IMR-90 (cell line): ENCODE measurements around the gene TRAF3. TPM values are rescaled to one million over a fixed set of nuclear protein-coding genes. Genes with fewer than 3 reads are reported as not detected.

Experiments used
- ATAC-seq: fragments of 200-7000 bp; cut with Tn5 transposase; 2 replicates; pipeline ENCODE4 v1.9.1; 2020; ENCODE audit warnings: low read depth, mild to moderate bottlenecking, moderate library complexity
- BruUV-seq: library from RNA; stranded (reverse); fragments of 400-500 nt; replicated peaks from 2 replicates; lab custom pipeline; 2021; lab: Mats Ljungman, UMichigan
- CTCF ChIA-PET: fragments of 300-600 bp; formaldehyde crosslinking; extraction: SDS; loops from one replicate; lab custom pipeline; 2021; ENCODE audit warnings: antibody characterized with exemption; lab: Yijun Ruan, JAX
- POLR2A ChIA-PET: fragments of 300-600 bp; sonication (Branson Sonifier 250); formaldehyde crosslinking; loops from one replicate; lab custom pipeline; 2022; ENCODE audit warnings: antibody characterized with exemption; ENCODE audit not compliant: unreplicated experiment; lab: Charles Lee
- DNase-seq: peaks from one replicate; pipeline ENCODE4 v3.0.0; 2013
- H2AFZ ChIP-seq: replicated peaks from 2 replicates; pipeline ENCODE3; 2013; ENCODE audit warnings: low read length, mild to moderate bottlenecking; ENCODE audit not compliant: poor library complexity
- H2AK5ac ChIP-seq: 2 replicates; pipeline ENCODE4 v1.6.1; 2013; ENCODE audit warnings: low read depth, low read length, inconsistent platforms
- H2AK9ac ChIP-seq: replicated peaks from 2 replicates; pipeline ENCODE3; 2013; ENCODE audit warnings: mild to moderate bottlenecking, low read depth, low read length, moderate library complexity; ENCODE audit not compliant: poor library complexity
- H2BK120ac ChIP-seq: 2 replicates; pipeline ENCODE4 v1.6.1; 2013; ENCODE audit warnings: low read depth, low read length, inconsistent platforms
- H2BK15ac ChIP-seq: 3 replicates; pipeline ENCODE4 v1.6.1; 2013; ENCODE audit warnings: low read depth, low read length, inconsistent platforms
- H2BK20ac ChIP-seq: 2 replicates; pipeline ENCODE4 v1.6.1; 2013; ENCODE audit warnings: low read depth, mild to moderate bottlenecking, inconsistent platforms, low read length, moderate library complexity
- H2BK5ac ChIP-seq: 2 replicates; pipeline ENCODE4 v1.6.1; 2013; ENCODE audit warnings: mild to moderate bottlenecking, low read depth, low read length, inconsistent platforms; ENCODE audit not compliant: poor library complexity, severe bottlenecking
- H3K14ac ChIP-seq: replicated peaks from 2 replicates; pipeline ENCODE4 v1.6.1; 2013; ENCODE audit warnings: low read depth, low read length, inconsistent platforms
- H3K18ac ChIP-seq: 2 replicates; pipeline ENCODE4 v1.6.1; 2013; ENCODE audit warnings: low read depth, low read length, control low read depth
- H3K23ac ChIP-seq: 2 replicates; pipeline ENCODE4 v1.6.1; 2013; ENCODE audit warnings: low read depth, low read length, inconsistent platforms
- H3K27ac ChIP-seq: 2 replicates; pipeline ENCODE4 v1.5.1; 2013; ENCODE audit warnings: mild to moderate bottlenecking, control low read depth, low read length; ENCODE audit not compliant: insufficient read depth
- H3K27me3 ChIP-seq: 2 replicates; pipeline ENCODE4 v1.6.1; 2013; ENCODE audit warnings: low read length; ENCODE audit not compliant: control insufficient read depth, insufficient read depth
- H3K36me3 ChIP-seq: 2 replicates; pipeline ENCODE4 v1.6.1; 2013; ENCODE audit warnings: low read length, mixed read lengths; ENCODE audit not compliant: control insufficient read depth, insufficient read depth
- H3K4ac ChIP-seq: 2 replicates; pipeline ENCODE4 v1.6.1; 2013; ENCODE audit warnings: low read depth, low read length, inconsistent platforms
- H3K4me1 ChIP-seq: 2 replicates; pipeline ENCODE4 v1.6.1; 2013; ENCODE audit warnings: low read length, mixed read lengths; ENCODE audit not compliant: control insufficient read depth, insufficient read depth
- H3K4me2 ChIP-seq: 2 replicates; pipeline ENCODE4 v1.6.1; 2013; ENCODE audit warnings: low read depth, mild to moderate bottlenecking, control low read depth, low read length, moderate library complexity
- H3K4me3 ChIP-seq: 2 replicates; pipeline ENCODE4 v1.5.1; 2013; ENCODE audit warnings: low read depth, mild to moderate bottlenecking, control low read depth, low read length, moderate library complexity; ENCODE audit not compliant: insufficient read depth
- H3K56ac ChIP-seq: 2 replicates; pipeline ENCODE4 v1.6.1; 2013; ENCODE audit warnings: low read length, inconsistent platforms; ENCODE audit not compliant: insufficient read depth; ENCODE audit errors: extremely low read depth
- H3K79me1 ChIP-seq, 2 experiments: 2 replicates each; pipeline ENCODE4 v1.6.1; 2013; ENCODE audit warnings: low read length in 2 of 2, inconsistent platforms in 1 of 2, low read depth in 1 of 2
- H3K9ac ChIP-seq: 2 replicates; pipeline ENCODE4 v1.6.1; 2013; ENCODE audit warnings: low read depth, low read length, control low read depth
- H3K9me1 ChIP-seq: 2 replicates; pipeline ENCODE4 v1.6.1; 2013; ENCODE audit warnings: low read length, inconsistent platforms; ENCODE audit not compliant: insufficient read depth
- H3K9me3 ChIP-seq: 2 replicates; pipeline ENCODE4 v1.6.1; 2013; ENCODE audit warnings: low read length; ENCODE audit not compliant: control insufficient read depth, insufficient read depth
- H4K20me1 ChIP-seq: 2 replicates; pipeline ENCODE4 v1.6.1; 2013; ENCODE audit warnings: low read length, inconsistent platforms; ENCODE audit not compliant: insufficient read depth
- H4K5ac ChIP-seq: 2 replicates; pipeline ENCODE4 v1.6.1; 2013; ENCODE audit warnings: mild to moderate bottlenecking, low read depth, low read length, control low read depth
- H4K8ac ChIP-seq, 2 experiments: 2 replicates each; pipeline ENCODE4 v1.6.1; 2013; ENCODE audit warnings: low read depth in 2 of 2, low read length in 2 of 2, control low read depth in 1 of 2, inconsistent platforms in 1 of 2
- H4K91ac ChIP-seq: 2 replicates; pipeline ENCODE4 v1.6.1; 2013; ENCODE audit warnings: low read depth, low read length, inconsistent platforms; ENCODE audit not compliant: insufficient read depth
- BHLHE40 ChIP-seq: fragments of 150-350 bp; IDR thresholded peaks from 2 replicates; pipeline ENCODE4 v1.6.1; 2016; ENCODE audit warnings: mild to moderate bottlenecking, low read depth, low read length
- CHD1 ChIP-seq: IDR thresholded peaks from 2 replicates; pipeline ENCODE4 v1.6.1; 2012; ENCODE audit warnings: low read depth, low read length, improper control_type of control experiment
- ELK1 ChIP-seq: fragments of 150-350 bp; IDR thresholded peaks from 2 replicates; pipeline ENCODE4 v1.6.1; 2016; ENCODE audit warnings: low read depth, mild to moderate bottlenecking, low read length, moderate library complexity, borderline replicate concordance
- MAFK ChIP-seq: IDR thresholded peaks from 2 replicates; pipeline ENCODE4 v1.6.1; 2012; ENCODE audit warnings: low read depth, low read length, improper control_type of control experiment
- MXI1 ChIP-seq: IDR thresholded peaks from 2 replicates; pipeline ENCODE4 v1.6.1; 2012; ENCODE audit warnings: low read depth, mild to moderate bottlenecking, low read length, moderate library complexity, borderline replicate concordance
- NFE2L2 ChIP-seq: fragments of 150-350 bp; IDR thresholded peaks from 2 replicates; pipeline ENCODE4 v1.6.1; 2016; ENCODE audit warnings: low read depth, mild to moderate bottlenecking, low read length
- POLR2A ChIP-seq: IDR thresholded peaks from 2 replicates; pipeline ENCODE4 v1.6.1; 2012; ENCODE audit warnings: mild to moderate bottlenecking, low read depth, low read length
- WGBS, 2 experiments: methylation state at CpG; one replicate each; pipeline versions ENCODE4 v1.1.5 to v1.1.7; 2013; ENCODE audit warnings: missing lambda C conversion rate in 2 of 2; ENCODE audit not compliant: insufficient read length in 1 of 2; ENCODE audit errors: extremely low coverage in 2 of 2; 5-methylcytosine and 5-hydroxymethylcytosine counted together
- dilution Hi-C: fragments of 300-500 bp; cut with HindIII; formaldehyde crosslinking; loops from one replicate; pipeline ENCODE4 v1.14.3; 2018; ENCODE audit warnings: low sequenced_read_pairs; ENCODE audit not compliant: unreplicated experiment
- in situ Hi-C: fragments of 300-500 bp; cut with MboI; formaldehyde crosslinking; loops from 3 replicates; pipeline ENCODE4 v1.14.3; 2019; ENCODE audit warnings: low sequenced_read_pairs, inconsistent platforms, mixed read lengths
- intact Hi-C: fragments of 100-400 bp; cut with micrococcal nuclease; formaldehyde crosslinking; loops from 2 replicates; pipeline ENCODE4 v1.10.0; 2022
- polyA plus RNA-seq, 3 experiments: library from polyadenylated mRNA; depleted of rRNA; stranded (reverse); fragments of >200 nt; gene quantifications; 2 replicates each; pipeline ENCODE4 v1.2.3, GENCODE V29; 2012; ENCODE audit warnings: low replicate concordance in 1 of 3
- total RNA-seq: library from RNA; depleted of rRNA; stranded (reverse); fragments of >200 nt; gene quantifications from 2 replicates; pipeline ENCODE4 v1.2.3, GENCODE V29; 2012
- TF ChIP-seq, protein P1 (sequence below): conservative IDR thresholded peaks from 2 replicates; pipeline ENCODE4 v1.5.1; 2012; ENCODE audit warnings: mild to moderate bottlenecking, low read depth, low read length, improper control_type of control experiment

TRAF3 gene
- total and polyA plus RNA-seq, 2 of the 4 experiments (the other 2 are of a cell fraction) = 21.2 to 25.3 TPM

- TF ChIP-seq, protein P1, sequence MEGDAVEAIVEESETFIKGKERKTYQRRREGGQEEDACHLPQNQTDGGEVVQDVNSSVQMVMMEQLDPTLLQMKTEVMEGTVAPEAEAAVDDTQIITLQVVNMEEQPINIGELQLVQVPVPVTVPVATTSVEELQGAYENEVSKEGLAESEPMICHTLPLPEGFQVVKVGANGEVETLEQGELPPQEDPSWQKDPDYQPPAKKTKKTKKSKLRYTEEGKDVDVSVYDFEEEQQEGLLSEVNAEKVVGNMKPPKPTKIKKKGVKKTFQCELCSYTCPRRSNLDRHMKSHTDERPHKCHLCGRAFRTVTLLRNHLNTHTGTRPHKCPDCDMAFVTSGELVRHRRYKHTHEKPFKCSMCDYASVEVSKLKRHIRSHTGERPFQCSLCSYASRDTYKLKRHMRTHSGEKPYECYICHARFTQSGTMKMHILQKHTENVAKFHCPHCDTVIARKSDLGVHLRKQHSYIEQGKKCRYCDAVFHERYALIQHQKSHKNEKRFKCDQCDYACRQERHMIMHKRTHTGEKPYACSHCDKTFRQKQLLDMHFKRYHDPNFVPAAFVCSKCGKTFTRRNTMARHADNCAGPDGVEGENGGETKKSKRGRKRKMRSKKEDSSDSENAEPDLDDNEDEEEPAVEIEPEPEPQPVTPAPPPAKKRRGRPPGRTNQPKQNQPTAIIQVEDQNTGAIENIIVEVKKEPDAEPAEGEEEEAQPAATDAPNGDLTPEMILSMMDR = no peak
Measured at GRCh38 chr14:102849526-102850379, 72.5 kb downstream of the TRAF3 start (continued).

- Histone ChIP-seq H3K9me3 (no peaks in the 10 kb centered on the region), H2BK120ac (no peak overlapping the region), H2AK9ac (no peak overlapping the region), H2BK20ac (no peak overlapping the region), H4K5ac (no peak overlapping the region), H3K27ac (no peak overlapping the region), H4K20me1 (peaks cover 15% of the 10 kb centered on the region; the same call in 1 of the 2 replicates), H2AFZ (no peak overlapping the region), H3K4ac (no peak overlapping the region), H4K8ac (no peak overlapping the region), H3K18ac (no peak overlapping the region), H2BK5ac (no peak overlapping the region), H2BK15ac (no peak overlapping the region), H3K27me3 (no peaks in the 10 kb centered on the region), H3K56ac (no peak overlapping the region), H3K14ac (no peak overlapping the region), H3K36me3 (no peaks in the 10 kb centered on the region), H4K91ac (no peak overlapping the region), H3K9me1 (peaks cover 7% of the 10 kb centered on the region), H3K79me1 (peaks cover 17 to 61% of the 10 kb centered on the region in 2 experiments), H3K4me2 (no peak overlapping the region), H2AK5ac (no peak overlapping the region), H3K9ac (no peak overlapping the region), H3K23ac (no peak overlapping the region), H3K4me3 (no peak overlapping the region), H3K4me1 (peaks cover 5% of the 10 kb centered on the region)
- no TSS peak for BruUV-seq
- ChIA-PET CTCF (no interaction called here), POLR2A (no interaction called here)
- ATAC-seq (no peak), DNase-seq (no peak)
- in situ Hi-C loops = no loop called here
- intact Hi-C loops = no loop called here
- TF ChIP-seq MAFK = no peak
- TF ChIP-seq CHD1 = no peak
- TF ChIP-seq MXI1 = no peak
- TF ChIP-seq BHLHE40 = no peak
- TF ChIP-seq NFE2L2 = no peak
- no peak for TF ChIP-seq ELK1
- TF ChIP-seq POLR2A = no peak
- dilution Hi-C loops = no loop called here
- 100% methylated on average over 2 of the region's 7 CpGs; no CpG with 5 or more reads in 1 of the 2 experiments for WGBS, 2 experiments
Measured at GRCh38 chr14:102853648-102854047, 76.4 kb downstream of the TRAF3 start.
